ENCODE results near the gene EFCAB14.

DNA sequence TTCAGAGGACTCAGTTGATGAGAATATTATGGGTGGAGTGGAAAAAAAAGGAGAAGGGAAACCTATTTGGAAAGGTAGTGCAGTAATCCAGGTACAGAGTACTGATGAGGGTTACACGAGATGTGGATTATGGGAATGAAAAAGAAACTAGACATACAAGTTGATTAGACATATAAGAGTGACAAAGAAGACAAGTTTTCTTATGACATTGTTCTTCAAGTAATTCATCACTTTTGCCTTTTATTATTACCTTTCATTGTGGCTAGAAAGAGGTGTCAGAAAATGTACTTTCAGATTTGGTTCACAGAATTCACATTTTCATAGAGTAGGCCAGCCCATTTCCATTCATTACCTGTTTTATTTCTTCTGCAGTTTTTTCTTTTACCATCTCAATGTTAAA, 61.1 kb downstream of the EFCAB14 start:
- TF ChIP-seq, protein P1, sequence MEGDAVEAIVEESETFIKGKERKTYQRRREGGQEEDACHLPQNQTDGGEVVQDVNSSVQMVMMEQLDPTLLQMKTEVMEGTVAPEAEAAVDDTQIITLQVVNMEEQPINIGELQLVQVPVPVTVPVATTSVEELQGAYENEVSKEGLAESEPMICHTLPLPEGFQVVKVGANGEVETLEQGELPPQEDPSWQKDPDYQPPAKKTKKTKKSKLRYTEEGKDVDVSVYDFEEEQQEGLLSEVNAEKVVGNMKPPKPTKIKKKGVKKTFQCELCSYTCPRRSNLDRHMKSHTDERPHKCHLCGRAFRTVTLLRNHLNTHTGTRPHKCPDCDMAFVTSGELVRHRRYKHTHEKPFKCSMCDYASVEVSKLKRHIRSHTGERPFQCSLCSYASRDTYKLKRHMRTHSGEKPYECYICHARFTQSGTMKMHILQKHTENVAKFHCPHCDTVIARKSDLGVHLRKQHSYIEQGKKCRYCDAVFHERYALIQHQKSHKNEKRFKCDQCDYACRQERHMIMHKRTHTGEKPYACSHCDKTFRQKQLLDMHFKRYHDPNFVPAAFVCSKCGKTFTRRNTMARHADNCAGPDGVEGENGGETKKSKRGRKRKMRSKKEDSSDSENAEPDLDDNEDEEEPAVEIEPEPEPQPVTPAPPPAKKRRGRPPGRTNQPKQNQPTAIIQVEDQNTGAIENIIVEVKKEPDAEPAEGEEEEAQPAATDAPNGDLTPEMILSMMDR (IDR thresholded peaks at IDR 0.05): no peak
- no peak for TF ChIP-seq EP300 (IDR thresholded peaks at IDR 0.05)
- TF ChIP-seq POLR2A (IDR thresholded peaks at IDR 0.05): no peak

All from sigmoid colon (tissue), 4 donors.